ENCODE data around the gene DENND2C. TPM values are rescaled to one million over a fixed set of nuclear protein-coding genes. Genes with fewer than 3 reads are reported as not detected.

DENND2C gene
- total and polyA plus RNA-seq, 5 donors from 2014 or later: 0.11 to 2.2 (median 0.51) TPM; not detected in 1

DNA sequence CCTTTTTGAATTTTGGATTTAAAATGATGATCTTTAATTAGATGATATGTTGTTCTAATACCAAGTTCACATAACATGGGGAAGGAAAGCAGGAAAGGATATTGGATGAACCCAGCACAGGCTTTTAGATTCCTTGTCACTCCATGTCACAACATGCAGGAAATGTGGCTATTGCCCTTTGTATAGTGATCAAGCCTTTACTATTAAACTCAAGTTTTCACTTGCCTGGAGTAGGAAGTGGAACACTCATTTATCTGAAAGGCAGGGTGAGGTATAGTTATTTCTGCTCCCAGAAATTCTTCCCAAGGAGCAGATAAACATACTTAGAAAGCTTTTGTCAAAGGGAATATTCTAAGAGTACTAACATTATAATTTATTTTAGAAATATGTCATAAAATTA is 51.2 kb downstream of the DENND2C start:
- DNase-seq (no peak), ATAC-seq (ENCODE audit: low read depth in 2 of 2) (no peak)
- no peaks in the 10 kb centered on the region for H3K4me1 Mint-ChIP-seq
- Histone ChIP-seq H3K4me1 (ENCODE audit: control insufficient read depth, insufficient read depth, low read length, poor library complexity, severe bottlenecking) (no peaks in the 10 kb centered on the region), H3K27ac (ENCODE audit: insufficient read depth, low read length, poor library complexity, severe bottlenecking) (no peak overlapping the region), H3K36me3 (ENCODE audit: control insufficient read depth, insufficient read depth, low read length) (no peaks in the 10 kb centered on the region), H3K9me3 (ENCODE audit: control insufficient read depth in 2 of 2, low read length in 2 of 2) (no peaks in the 10 kb centered on the region), H3K27me3 (ENCODE audit: control insufficient read depth, insufficient read depth, low read length) (no peaks in the 10 kb centered on the region), H3K4me3 (ENCODE audit: low read depth, low read length) (no peak overlapping the region)
- no peak overlapping the region for H3K27ac Mint-ChIP-seq
- no peaks in the 10 kb centered on the region for H3K9me3 Mint-ChIP-seq
- H3K27me3 Mint-ChIP-seq: peaks cover 48% of the 10 kb centered on the region
- H3K36me3 Mint-ChIP-seq: no peaks in the 10 kb centered on the region
- no peak overlapping the region for H3K4me3 Mint-ChIP-seq

DNA sequence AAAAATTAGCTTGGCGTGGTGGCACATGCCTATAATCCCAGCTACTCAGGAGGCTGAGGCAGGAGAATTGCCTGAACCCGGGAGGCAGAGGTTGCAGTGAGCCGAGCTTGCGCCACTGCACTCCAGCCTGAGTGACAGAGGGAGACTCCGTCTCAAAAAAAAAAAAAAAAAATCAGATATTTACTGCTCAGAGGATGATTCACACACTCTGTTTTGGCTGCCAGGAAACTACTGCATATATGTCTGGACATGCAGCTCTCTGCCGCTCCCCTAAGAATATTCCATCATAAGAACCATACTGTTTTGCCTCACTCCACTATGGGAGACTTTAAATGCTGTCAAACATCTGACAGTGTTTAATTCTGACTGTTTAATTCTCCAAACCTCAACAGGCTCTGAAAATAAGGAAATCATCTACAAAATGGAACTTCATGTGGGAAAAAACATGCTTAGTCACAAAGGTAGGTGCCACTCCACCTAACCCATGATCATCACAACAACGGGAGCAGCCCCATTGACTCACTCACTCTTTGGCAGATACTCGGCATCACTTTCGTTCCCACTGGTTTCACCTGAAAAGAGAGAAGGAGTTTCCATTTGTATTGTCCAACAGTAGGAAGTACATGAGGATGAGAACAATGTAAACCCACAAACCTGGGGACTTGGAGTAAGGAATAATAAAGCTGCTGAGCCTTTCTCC is 59.2 kb downstream of the DENND2C start:
- no peak overlapping the region for H3K27ac ChIP-seq (ENCODE audit: insufficient read depth, low read length, poor library complexity, severe bottlenecking)
- Mint-ChIP-seq H3K36me3 (no peaks in the 10 kb centered on the region), H3K27me3 (peaks cover 49% of the 10 kb centered on the region), H3K27ac (no peak overlapping the region), H3K9me3 (peaks cover 0 to 2% (median 0%) of the 10 kb centered on the region in 7 donors), H3K4me3 (no peak overlapping the region), H3K4me1 (no peaks in the 10 kb centered on the region)
- no peak overlapping the region for H3K4me3 ChIP-seq (ENCODE audit: low read depth, low read length)
- peaks cover 6% of the 10 kb centered on the region for H3K27me3 ChIP-seq (ENCODE audit: control insufficient read depth, insufficient read depth, low read length)
- no peak for DNase-seq
- no peaks in the 10 kb centered on the region for H3K9me3 ChIP-seq (ENCODE audit: control insufficient read depth in 2 of 2, low read length in 2 of 2)
- no peaks in the 10 kb centered on the region for H3K4me1 ChIP-seq (ENCODE audit: control insufficient read depth, insufficient read depth, low read length, poor library complexity, severe bottlenecking)
- no peak for ATAC-seq (ENCODE audit: low read depth in 2 of 2)
- H3K36me3 ChIP-seq (ENCODE audit: control insufficient read depth, insufficient read depth, low read length): no peaks in the 10 kb centered on the region

DNA sequence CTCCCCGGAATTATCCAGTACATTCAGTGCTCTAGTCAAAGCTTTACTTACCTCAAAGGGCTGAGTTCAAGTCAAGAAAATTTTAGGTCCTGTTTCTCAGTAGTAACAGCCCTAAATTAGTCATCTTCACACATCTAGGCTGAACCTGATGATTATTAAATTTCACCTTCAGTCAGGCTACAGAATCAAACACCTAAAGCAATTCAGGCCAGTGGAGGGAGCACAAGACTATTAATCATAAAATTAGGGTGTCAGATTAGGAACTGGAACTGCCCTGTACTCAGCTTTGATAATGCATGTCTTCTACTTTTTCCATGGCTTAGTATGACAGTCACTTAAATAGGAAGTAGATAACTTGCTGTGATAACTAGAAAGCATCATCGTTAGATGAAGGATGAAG is 60.0 kb downstream of the DENND2C start:
- no peak for ATAC-seq (ENCODE audit: low read depth in 2 of 2)
- H3K4me1 Mint-ChIP-seq: no peaks in the 10 kb centered on the region
- H3K27ac ChIP-seq (ENCODE audit: insufficient read depth, low read length, poor library complexity, severe bottlenecking): no peak overlapping the region

DNA sequence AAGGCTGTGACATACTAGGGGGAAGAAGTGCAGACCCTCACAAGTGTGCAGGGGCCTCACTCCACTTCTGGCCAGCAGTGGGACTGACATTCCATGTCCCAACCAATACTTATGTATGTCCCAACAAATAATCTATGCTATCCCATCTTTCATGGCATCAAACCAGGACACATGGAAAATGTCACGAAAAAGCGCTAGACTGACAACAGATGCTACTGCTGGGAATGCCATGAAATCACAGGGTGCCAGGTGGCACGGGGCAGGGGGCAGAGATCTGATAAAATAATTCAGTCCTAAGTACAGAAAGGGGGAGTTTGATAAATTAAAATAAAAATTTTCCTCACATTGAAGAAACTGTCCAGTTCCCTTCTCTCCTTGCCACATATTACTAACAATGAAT is 60.8 kb downstream of the DENND2C start:
- Mint-ChIP-seq H3K36me3 (peaks cover 5% of the 10 kb centered on the region), H3K4me3 (no peak overlapping the region)
- no peaks in the 10 kb centered on the region for H3K4me1 ChIP-seq (ENCODE audit: control insufficient read depth, insufficient read depth, low read length, poor library complexity, severe bottlenecking)

More for the DNA sequence above, 60.0 kb downstream of the DENND2C start:
- Histone ChIP-seq H3K9me3 (ENCODE audit: control insufficient read depth in 2 of 2, low read length in 2 of 2) (no peaks in the 10 kb centered on the region), H3K27me3 (ENCODE audit: control insufficient read depth, insufficient read depth, low read length) (peaks cover 7% of the 10 kb centered on the region), H3K36me3 (ENCODE audit: control insufficient read depth, insufficient read depth, low read length) (no peaks in the 10 kb centered on the region), H3K4me3 (ENCODE audit: low read depth, low read length) (no peak overlapping the region), H3K4me1 (ENCODE audit: control insufficient read depth, insufficient read depth, low read length, poor library complexity, severe bottlenecking) (no peaks in the 10 kb centered on the region)
- no peak overlapping the region for H3K27ac Mint-ChIP-seq
- no peak for DNase-seq
- H3K4me3 Mint-ChIP-seq: no peak overlapping the region
- peaks cover 0 to 2% (median 0%) of the 10 kb centered on the region in 7 donors for H3K9me3 Mint-ChIP-seq
- peaks cover 44% of the 10 kb centered on the region for H3K27me3 Mint-ChIP-seq
- peaks cover under 1% of the 10 kb centered on the region for H3K36me3 Mint-ChIP-seq

DNA sequence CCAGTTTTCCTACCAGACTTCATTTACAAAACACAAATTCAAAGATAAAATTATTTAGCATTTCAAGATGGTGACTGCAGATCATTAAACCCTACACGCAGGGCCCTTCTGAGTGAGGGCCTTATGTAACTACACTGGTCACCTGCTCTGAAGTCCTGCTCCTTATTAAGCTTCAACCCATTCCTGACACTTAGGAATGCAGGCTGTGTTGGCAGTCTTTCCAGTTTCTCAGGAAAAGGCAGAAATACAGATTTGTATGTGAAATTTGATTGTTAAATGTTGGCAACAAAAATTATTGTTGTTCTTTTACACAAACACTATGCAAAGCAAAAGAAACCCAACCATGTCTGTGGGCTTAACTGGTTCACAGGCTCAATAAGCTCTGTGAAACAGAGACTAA is 62.6 kb downstream of the DENND2C start:
- DNase-seq (no peak), ATAC-seq (ENCODE audit: low read depth in 2 of 2) (no peak)
- Histone ChIP-seq H3K27ac (ENCODE audit: insufficient read depth, low read length, poor library complexity, severe bottlenecking) (no peak overlapping the region), H3K36me3 (ENCODE audit: control insufficient read depth, insufficient read depth, low read length) (no peaks in the 10 kb centered on the region), H3K4me3 (ENCODE audit: low read depth, low read length) (no peak overlapping the region), H3K27me3 (ENCODE audit: control insufficient read depth, insufficient read depth, low read length) (peaks cover 10% of the 10 kb centered on the region), H3K9me3 (ENCODE audit: control insufficient read depth in 2 of 2, low read length in 2 of 2) (no peaks in the 10 kb centered on the region), H3K4me1 (ENCODE audit: control insufficient read depth, insufficient read depth, low read length, poor library complexity, severe bottlenecking) (no peaks in the 10 kb centered on the region)
- no peak overlapping the region for H3K27ac Mint-ChIP-seq
- peaks cover 0 to 2% (median 0%) of the 10 kb centered on the region in 7 donors for H3K9me3 Mint-ChIP-seq
- peaks cover 5% of the 10 kb centered on the region for H3K36me3 Mint-ChIP-seq
- no peak overlapping the region for H3K4me3 Mint-ChIP-seq
- H3K4me1 Mint-ChIP-seq: no peaks in the 10 kb centered on the region
- H3K27me3 Mint-ChIP-seq: peaks cover 35% of the 10 kb centered on the region

More for the DNA sequence above, 60.8 kb downstream of the DENND2C start:
- H3K9me3 ChIP-seq (ENCODE audit: control insufficient read depth in 2 of 2, low read length in 2 of 2): no peaks in the 10 kb centered on the region
- no peaks in the 10 kb centered on the region for H3K36me3 ChIP-seq (ENCODE audit: control insufficient read depth, insufficient read depth, low read length)
- Mint-ChIP-seq H3K27me3 (peaks cover 46% of the 10 kb centered on the region), H3K4me1 (no peaks in the 10 kb centered on the region), H3K27ac (no peak overlapping the region), H3K9me3 (peaks cover 0 to 2% (median 0%) of the 10 kb centered on the region in 7 donors)
- ATAC-seq (ENCODE audit: low read depth in 2 of 2) (no peak), DNase-seq (no peak)
- H3K27ac ChIP-seq (ENCODE audit: insufficient read depth, low read length, poor library complexity, severe bottlenecking): no peak overlapping the region
- no peak overlapping the region for H3K4me3 ChIP-seq (ENCODE audit: low read depth, low read length)
- H3K27me3 ChIP-seq (ENCODE audit: control insufficient read depth, insufficient read depth, low read length): peaks cover 9% of the 10 kb centered on the region

DNA sequence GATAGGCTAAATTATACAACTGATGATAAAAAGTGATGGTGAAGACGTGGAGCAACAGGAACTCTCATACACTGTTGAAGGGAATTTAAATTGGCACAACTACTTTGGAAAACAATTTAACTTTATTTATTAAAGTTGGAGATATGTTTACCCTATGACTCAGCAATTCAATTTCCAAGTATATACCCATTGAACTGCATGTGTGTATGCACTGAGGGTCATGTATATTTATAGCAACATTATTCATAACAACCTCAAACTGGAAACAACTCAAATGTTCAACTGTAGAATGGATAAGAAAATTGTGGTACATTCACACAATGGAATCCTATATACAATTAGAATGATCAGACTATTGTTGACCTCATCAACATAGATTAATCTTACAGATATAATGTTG is 71.9 kb downstream of the DENND2C start:
- Mint-ChIP-seq H3K4me1 (no peaks in the 10 kb centered on the region), H3K27ac (no peak overlapping the region), H3K36me3 (no peaks in the 10 kb centered on the region), H3K27me3 (peaks cover 22% of the 10 kb centered on the region), H3K9me3 (peaks cover 0 to 2% (median 0%) of the 10 kb centered on the region in 7 donors), H3K4me3 (no peak overlapping the region)
- no peak overlapping the region for H3K4me3 ChIP-seq (ENCODE audit: low read depth, low read length)
- H3K9me3 ChIP-seq (ENCODE audit: control insufficient read depth in 2 of 2, low read length in 2 of 2): no peaks in the 10 kb centered on the region
- no peak overlapping the region for H3K27ac ChIP-seq (ENCODE audit: insufficient read depth, low read length, poor library complexity, severe bottlenecking)
- no peak for DNase-seq
- no peaks in the 10 kb centered on the region for H3K4me1 ChIP-seq (ENCODE audit: control insufficient read depth, insufficient read depth, low read length, poor library complexity, severe bottlenecking)
- no peaks in the 10 kb centered on the region for H3K36me3 ChIP-seq (ENCODE audit: control insufficient read depth, insufficient read depth, low read length)
- ATAC-seq (ENCODE audit: low read depth in 2 of 2): no peak
- peaks cover 13% of the 10 kb centered on the region for H3K27me3 ChIP-seq (ENCODE audit: control insufficient read depth, insufficient read depth, low read length)

DNA sequence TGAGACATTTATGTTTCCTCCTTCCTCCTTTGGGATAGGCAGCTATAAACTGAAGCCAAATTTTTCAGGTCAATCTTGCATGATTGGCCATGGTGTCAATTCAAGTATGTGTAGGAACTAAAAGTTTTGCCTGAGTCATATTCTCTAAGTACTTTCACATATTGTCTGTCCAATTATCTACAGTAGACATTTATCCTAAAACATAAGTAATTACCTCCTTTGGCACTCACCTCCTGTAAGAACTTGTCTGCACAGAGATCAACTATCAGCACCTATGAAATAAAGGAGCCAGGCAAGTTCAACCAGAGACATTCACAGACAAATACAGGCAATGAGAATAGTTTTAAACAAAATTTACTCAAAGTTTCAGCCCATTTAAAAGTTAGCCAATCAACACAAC is 74.2 kb downstream of the DENND2C start:
- ATAC-seq (ENCODE audit: low read depth in 2 of 2): no peak
- peaks cover 0 to 2% (median 0%) of the 10 kb centered on the region in 7 donors for H3K9me3 Mint-ChIP-seq

DNA sequence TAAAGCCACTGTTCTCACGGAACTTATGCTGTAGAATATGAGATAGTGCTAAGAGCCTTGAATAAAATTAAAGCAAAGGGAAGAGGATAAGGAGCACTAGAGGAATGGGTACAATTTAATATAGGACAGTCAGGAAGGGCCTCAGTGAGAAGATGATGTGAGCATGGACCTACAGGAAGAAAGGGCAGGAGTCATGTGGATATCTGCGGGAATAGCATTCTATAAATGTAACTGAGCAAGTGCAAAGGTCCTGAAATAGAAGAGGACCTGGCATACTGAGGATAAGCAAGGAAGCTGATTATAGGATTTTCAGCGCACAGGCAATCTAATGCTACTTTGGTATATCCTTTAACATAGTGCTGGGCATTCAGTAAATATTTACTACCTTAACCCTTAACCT is 75.8 kb downstream of the DENND2C start:
- Histone ChIP-seq H3K4me1 (ENCODE audit: control insufficient read depth, insufficient read depth, low read length, poor library complexity, severe bottlenecking) (no peaks in the 10 kb centered on the region), H3K36me3 (ENCODE audit: control insufficient read depth, insufficient read depth, low read length) (no peaks in the 10 kb centered on the region), H3K9me3 (ENCODE audit: control insufficient read depth in 2 of 2, low read length in 2 of 2) (no peaks in the 10 kb centered on the region), H3K4me3 (ENCODE audit: low read depth, low read length) (no peak overlapping the region), H3K27ac (ENCODE audit: insufficient read depth, low read length, poor library complexity, severe bottlenecking) (no peak overlapping the region), H3K27me3 (ENCODE audit: control insufficient read depth, insufficient read depth, low read length) (peaks cover 12% of the 10 kb centered on the region)
- H3K27me3 Mint-ChIP-seq: peaks cover 40% of the 10 kb centered on the region
- ATAC-seq (ENCODE audit: low read depth in 2 of 2): no peak
- no peaks in the 10 kb centered on the region for H3K4me1 Mint-ChIP-seq
- H3K4me3 Mint-ChIP-seq: no peak overlapping the region
- H3K9me3 Mint-ChIP-seq: peaks cover 0 to 2% (median 0%) of the 10 kb centered on the region in 7 donors
- H3K27ac Mint-ChIP-seq: no peak overlapping the region
- DNase-seq: no peak
- no peaks in the 10 kb centered on the region for H3K36me3 Mint-ChIP-seq

More for the DNA sequence above, 74.2 kb downstream of the DENND2C start:
- H3K4me1 ChIP-seq (ENCODE audit: control insufficient read depth, insufficient read depth, low read length, poor library complexity, severe bottlenecking): no peaks in the 10 kb centered on the region
- Mint-ChIP-seq H3K4me3 (no peak overlapping the region), H3K4me1 (no peaks in the 10 kb centered on the region), H3K27me3 (peaks cover 26% of the 10 kb centered on the region), H3K36me3 (no peaks in the 10 kb centered on the region), H3K27ac (no peak overlapping the region)
- no peaks in the 10 kb centered on the region for H3K9me3 ChIP-seq (ENCODE audit: control insufficient read depth in 2 of 2, low read length in 2 of 2)
- peaks cover 15% of the 10 kb centered on the region for H3K27me3 ChIP-seq (ENCODE audit: control insufficient read depth, insufficient read depth, low read length)
- no peaks in the 10 kb centered on the region for H3K36me3 ChIP-seq (ENCODE audit: control insufficient read depth, insufficient read depth, low read length)
- H3K4me3 ChIP-seq (ENCODE audit: low read depth, low read length): no peak overlapping the region
- DNase-seq: no peak
- no peak overlapping the region for H3K27ac ChIP-seq (ENCODE audit: insufficient read depth, low read length, poor library complexity, severe bottlenecking)

Measured in CD4-positive, CD25-positive, alpha-beta regulatory T cell (primary cell).